GM19395 (cell line): ENCODE measurements around the gene EEFSEC.

ENCODE experiments used
- ATAC-seq: cut with Tn5 transposase; IDR thresholded peaks from one replicate; pipeline ENCODE4 v1.9.1; 2021; ENCODE audit warnings: mild to moderate bottlenecking, moderate library complexity; ENCODE audit not compliant: unreplicated experiment

The EEFSEC gene

DNA sequence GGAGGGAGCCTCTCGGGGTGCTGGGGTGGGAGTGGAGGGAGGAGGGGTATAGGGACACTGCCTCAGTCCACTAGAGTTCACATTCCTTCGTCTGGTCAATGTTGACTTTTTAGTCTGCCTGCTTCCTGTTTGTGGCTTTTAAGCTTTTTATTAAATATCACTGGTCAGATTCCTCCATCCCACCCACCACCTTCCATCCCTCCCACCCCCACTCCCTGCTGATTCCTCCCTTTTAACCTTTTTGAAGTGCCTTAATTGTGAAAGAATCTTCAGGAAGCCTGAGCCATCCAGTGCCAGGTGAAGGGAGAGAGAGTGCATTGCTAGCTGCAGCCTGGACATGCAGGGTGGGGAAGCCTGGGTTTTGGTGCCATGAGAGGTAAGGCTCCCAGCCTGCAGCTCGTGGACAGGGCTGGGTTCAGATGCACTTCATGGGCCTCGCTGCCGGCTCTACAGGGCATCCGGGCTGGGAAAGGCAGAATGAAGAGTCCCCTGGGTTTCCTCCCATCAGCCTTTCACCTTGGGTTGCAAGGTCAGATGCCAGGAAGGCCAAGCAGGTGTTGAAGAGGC is 207.5 kb downstream of the EEFSEC start:
- ATAC-seq: no peak

DNA sequence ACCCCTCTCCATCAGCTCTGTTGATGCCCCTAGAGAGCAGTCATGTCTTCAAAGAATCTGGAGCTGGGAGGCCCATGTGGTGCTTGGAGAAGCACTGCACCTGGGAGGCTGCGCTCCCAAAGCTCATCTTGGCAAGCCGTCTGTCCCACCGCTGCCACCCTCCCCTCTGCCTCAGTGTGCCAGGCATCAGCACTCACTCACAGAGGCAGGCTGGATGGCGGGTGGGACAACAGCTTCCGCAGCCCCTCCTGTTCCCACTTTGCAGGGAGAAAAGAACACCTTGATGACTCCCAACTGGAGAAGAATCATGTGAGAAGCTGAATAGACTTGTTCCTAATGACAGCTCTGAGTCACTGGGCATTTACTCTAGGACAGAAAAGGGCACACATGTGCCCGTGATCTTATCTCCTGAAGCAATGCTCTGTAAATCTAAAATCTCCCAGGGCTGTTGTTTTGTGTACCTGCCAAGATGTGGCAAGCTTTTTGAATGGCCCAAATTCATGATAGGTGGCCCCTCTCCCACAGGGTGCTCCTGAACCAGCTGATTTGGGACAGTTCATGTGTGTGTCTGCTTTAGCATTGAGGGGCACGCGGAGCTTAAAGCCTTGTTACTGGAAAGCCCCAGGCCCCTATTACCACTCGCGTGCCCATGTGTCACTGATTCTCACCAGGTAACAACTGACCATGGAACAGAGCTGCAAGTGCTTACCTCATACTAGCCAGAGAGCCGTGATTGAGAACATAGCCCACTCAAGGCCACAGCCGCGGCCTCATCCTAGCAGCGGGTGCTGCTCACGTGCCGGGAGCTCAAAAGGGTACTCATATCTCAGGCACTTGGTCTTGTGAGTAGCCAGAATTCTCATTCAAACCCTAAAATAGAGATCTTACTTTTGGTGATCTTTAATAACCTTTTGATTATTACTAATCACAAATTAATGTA is 209.0 kb downstream of the EEFSEC start:
- no peak for ATAC-seq

DNA sequence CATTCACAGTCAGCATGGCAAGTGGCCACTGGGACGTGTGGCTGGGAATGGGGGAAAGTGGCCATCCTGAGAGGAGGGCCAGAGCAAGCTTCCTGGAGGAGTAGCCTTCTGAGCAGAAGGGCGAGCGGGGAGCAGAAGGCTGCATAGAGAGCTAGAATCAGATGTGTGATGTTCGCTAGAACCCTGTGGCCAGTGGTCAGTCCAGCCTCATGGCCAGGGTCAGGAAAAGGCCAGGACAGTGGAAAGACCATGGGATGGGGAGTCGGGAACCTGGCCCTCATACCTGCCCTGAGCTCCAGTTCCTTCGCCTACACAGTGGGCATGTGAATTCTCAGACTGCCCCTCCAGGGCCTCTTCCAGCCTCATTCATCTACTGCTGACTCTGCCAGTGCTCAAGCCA is 211.0 kb downstream of the EEFSEC start:
- ATAC-seq: no peak

DNA sequence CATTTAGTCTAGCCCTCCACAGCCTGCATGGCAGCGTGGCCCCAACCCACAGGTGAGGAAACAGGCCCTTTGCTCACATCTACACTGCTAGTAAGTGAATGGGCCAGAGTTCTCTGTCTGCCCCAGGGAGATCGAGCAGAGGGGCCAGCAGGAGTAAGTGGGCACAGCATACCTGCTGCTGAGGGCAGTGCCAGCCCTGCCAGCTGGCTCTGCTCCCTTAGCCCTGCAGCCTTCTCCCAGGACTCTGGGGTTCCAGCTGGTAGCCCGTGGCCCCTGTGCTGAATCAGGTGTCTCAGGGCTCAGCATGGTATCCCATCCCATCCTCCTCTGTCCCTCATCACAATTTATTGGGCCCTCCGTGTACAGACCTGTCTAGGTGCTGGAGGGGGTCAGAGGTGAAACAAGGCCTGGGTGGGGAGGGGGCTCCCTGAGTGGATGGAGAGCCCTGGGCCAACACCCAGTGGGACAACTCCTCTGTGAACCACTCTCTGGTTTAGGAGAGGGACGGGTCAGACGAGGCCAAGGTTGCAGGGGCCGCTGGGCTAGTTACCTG is 211.6 kb downstream of the EEFSEC start:
- ATAC-seq: no peak

DNA sequence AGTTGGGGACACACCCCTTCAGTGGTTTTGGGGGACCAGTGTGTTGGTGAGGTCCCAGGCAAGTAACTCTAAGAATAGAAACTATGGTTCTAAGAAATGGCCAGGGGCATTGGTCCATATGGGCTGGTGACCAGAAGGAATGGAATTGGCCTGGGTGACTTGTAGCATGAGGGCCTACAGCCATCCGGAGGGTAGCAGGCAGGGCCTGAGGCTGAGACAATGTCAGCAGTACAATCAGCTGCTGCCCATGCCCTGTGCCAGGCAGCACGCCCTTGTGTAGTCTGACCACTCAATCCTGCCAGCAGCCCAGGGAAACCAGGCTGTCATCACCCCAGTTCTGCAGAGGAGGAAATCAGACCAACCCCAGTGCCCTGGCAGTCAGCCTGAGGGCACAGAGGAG is 212.9 kb downstream of the EEFSEC start:
- ATAC-seq: no peak

DNA sequence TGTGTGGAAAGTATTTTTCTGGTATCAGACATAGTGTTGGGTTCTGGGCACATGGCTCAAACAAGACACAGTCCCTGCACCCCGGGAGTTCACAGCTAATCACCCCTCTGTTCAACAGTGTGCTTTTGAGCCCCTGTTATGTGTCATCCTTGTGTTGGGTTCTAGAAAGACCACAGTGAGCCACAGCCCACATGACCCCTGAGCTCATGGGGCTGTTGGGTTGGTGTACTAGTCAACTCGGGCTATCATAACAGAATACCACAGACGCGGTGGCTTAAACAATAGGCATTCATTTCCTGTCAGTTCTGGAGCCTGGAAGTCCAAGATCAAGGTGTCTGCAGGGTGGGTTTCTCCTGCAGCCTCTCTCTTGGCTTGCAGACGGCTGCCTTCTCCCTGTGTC is 213.4 kb downstream of the EEFSEC start:
- no peak for ATAC-seq

DNA sequence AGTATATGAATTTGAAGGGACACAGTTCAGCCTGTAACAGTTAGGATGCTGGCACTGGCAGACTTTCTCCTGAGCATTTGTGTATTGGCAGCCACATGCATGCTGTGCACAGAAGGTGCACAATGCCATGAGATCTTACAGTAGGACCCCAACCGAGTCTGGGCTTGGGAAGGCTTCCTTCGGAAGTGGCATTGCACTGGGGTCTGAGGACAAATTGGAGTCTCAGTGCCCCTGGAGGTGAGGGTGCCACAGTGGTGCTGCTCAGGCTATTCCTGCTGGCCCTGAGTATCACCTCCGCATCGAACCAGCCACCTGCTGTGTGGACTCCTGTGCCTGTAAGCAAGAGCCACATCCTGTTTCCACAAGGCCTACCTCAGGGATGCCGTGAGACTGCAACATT is 213.9 kb downstream of the EEFSEC start:
- ATAC-seq: no peak

DNA sequence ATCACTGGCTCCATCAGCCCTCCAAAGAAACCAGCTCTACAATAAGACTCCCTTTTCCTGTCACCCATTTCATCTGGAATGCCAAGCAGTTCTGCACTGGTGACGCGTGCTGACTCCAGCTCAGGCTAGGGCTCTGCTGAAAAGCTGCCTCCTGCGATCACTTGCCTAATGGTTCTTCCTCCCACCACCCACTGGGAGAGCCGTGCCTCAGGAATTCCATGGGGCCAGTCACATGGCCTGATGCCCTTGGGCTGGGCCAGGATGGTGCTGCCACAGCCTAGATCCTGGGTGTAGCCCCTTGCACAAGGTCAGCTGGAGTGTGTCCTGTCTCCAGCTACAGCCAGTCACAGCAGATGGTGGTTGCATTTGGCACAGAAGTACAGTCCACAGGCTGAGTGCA is 214.5 kb downstream of the EEFSEC start:
- ATAC-seq: no peak

DNA sequence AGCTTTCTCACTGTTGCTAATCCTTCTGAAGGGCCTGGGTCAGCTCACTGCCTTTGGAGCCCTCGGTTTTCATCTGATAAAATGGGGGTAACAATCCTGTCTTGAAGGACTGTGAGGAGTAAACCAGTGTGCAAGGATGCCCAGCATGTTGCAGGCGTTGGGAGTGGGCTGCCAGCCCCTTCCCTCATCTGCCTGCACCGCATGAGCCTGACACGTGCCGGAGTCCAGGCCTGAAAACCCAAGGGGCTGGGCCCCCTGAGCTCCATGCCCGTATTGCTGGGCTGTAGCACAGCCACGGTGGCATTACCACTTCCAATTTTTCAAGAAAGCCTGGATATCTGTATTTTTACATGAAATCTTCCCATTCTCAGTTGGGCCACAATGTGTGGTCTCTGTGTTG is 215.3 kb downstream of the EEFSEC start:
- ATAC-seq: no peak

DNA sequence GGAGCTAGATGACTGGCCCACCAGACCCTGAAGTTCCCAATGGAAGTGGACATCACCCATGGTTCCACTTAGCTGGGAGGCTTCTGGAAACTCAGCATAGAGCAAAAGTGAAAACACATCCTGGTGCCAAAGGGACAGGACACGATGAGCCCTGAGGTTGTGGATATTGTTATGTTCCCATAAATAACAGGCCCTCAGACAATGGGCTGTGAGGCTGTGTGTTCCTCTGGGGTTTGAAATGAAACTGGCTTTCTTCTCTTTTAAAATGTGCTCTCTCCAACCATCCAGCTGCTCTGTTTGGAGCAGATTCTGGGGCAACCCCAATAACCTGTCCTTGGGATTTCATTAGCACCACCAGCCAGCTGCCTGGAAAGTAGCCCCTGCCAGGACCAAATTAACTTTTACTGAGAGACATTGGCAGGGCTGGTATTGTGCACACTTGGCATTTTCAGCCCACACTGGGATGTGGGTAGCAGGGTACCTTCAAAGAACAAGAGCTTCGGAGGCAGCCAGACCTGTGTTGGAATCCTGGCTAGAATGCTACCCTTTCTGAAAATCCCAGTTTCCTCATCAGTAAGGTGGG is 215.9 kb downstream of the EEFSEC start:
- no peak for ATAC-seq

DNA sequence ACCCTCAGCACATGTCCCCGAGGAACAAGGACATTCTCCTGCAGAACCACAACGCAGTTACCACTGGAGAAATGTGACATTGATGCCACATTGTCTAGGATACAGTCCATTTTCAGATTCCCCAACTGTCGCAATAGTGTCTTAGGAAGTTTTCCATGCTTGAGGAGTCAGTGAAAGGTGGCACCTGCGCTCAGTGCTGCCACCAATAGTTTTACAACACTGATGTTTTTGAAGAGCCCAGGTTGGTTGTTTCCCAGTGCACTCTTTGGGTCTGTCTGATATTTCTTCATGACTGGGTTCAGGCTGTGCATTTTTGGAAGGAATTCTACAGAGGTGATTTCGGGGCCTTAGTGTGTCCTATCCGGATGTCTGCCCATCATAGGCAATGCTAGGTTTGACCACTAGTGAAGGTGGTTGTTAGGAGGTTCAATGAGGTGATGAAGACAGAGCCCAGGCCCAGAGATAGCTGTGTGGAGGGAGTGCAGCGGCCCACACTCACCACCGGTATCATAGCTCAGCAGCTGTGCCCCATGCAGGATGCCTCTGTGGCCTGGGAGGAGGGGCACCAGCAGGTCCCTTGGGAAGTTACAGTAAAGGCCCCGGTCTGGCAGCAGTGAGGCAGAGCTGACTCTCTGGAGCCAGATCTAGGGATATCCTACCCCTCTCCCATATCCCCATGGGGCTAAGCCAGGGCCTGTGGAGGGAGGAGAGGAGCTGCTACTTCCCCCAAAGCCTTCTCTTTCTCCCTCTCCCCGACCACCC is 216.8 kb downstream of the EEFSEC start:
- ATAC-seq: no peak

DNA sequence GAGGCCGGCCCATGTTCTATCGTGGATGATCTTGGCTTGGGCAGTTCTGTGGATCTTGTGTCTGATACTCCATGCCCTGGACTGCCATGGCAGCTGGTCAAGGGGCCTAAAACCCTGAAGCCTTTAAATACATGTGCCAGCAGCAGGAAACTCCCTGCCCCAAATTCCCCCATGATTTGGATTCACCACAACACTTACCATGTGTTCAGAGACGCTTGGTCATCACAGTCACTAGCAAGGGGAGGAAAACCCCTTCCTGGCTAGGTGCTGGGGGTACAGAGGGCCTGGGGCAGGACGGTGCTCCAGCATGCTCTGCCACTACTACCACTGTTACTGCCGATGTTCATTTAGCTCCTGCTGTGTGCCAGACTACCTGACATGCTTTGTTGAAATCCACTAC is 219.0 kb downstream of the EEFSEC start:
- ATAC-seq: no peak

DNA sequence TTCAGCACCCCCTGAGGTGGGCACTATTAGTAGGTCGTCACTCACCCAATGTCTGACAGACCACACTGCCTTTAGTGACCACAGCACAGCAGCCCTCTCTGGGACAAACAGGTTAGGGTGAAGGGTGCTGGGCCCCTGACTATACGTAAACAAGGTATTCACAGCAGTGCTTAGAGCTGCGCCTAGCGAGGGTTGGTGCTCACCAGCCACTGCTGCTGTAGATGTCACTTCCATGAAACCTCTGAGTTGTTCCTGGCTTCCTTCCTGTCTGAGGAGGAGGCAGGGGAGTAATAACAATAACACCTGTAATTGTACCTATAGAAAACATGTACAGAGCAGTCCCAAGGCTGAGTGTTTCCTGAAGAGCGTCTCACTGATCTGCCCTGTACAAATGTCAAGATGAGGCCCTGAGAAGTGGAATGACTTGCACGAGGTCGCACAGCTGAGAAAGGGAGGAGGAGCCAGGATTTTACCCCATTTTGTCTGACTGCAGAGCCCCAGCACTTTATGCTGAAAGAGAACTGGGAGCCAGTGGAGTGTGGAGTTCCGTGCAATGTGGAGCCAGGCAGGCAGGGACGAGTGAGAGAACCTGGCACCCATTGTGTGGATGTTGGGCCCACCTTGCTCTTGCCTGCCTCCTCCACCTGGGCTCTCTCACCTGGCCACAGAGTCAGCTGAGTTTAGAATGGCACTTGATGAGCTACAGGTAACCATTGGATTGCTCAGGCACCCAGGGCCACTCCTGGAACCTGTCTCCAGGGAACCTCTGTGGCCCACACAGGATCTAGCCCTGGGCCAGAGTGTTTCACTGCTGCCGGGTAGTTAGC is 219.6 kb downstream of the EEFSEC start:
- no peak for ATAC-seq

DNA sequence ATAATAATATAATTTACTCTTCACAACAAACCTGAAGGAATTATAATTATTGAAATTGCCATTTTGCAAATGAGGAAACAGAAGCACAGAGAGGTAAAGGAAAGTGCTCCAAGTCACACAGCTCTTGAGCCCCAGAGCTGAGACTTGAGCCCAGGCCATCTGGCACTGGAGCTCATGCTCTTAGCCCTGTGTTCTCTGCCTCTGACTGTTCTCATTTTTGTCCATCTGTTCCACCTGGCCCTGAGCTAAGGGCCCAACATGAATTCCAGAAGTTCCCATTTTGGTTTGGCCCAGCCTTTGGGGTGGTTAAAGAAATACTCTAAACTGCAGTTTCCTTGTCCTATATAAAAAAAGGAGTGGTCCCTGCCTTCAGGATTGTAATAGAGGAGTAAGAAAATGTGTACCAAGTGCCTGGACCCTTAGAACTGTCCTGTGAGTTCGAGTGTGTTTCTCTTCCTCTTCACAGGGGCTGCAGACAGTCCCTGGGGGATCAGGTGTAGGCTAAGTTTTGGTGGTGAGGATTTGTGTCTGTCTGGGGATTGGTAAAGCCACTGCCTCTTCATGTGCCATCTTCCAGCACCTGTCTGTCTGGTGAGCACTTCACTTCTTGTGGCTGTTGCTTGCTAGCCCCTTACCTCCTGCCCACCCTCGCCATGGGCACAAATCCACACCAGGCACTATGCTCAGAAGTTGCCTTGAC is 221.6 kb downstream of the EEFSEC start:
- no peak for ATAC-seq

DNA sequence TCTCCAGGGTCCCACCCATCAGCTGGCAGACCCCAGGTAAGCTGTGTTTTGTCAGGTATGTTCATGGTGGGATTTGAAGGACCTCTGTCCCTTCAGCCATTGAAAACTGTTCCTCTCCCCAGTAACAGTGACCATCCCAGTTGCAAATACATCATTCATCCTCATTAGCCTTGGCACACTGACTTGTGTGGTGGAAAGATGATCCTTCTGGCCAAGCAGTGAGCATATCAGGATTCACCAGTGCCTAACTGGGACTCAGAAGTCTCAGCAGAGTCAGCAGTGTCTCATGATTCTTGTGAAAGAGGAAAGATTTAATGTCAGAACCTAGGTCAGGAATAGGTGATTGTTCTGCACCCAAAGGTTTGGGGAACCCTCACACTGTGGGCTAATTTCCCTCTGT is 223.2 kb downstream of the EEFSEC start:
- ATAC-seq: no peak

DNA sequence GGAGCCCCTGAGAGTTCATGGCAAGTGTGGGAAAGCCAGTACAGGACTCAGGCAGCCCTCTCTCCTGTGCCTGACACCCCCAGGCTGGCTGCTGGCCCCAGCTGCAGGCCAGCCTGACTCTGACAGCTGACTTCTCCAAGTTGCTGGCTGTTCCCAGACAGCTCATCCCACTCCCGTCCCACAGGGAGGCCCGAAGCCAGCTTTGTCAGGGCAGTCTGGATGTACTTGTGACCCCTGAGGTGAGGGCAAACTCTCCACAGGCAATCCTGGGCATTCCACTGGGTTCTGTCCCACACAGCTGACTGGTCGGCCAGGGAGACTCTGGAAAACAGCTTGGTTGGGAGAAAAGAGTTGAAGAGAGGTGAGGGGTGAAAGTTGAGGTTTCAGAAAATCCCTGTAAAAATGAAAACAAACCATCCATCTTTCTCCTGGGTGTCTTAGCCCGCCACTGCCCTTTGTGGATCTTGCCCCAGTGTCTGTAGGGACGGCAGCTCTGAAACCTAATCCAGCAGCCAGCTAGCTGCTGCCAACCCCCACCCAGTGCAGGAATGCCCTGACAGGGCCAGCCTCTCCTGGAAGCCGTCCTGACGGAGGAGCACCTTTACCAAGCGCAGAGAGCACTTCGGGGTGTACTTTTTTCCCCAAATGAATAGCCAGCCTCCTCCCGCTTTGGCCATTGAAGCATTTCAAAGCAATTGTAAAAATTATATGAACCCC is 225.5 kb downstream of the EEFSEC start:
- no peak for ATAC-seq

DNA sequence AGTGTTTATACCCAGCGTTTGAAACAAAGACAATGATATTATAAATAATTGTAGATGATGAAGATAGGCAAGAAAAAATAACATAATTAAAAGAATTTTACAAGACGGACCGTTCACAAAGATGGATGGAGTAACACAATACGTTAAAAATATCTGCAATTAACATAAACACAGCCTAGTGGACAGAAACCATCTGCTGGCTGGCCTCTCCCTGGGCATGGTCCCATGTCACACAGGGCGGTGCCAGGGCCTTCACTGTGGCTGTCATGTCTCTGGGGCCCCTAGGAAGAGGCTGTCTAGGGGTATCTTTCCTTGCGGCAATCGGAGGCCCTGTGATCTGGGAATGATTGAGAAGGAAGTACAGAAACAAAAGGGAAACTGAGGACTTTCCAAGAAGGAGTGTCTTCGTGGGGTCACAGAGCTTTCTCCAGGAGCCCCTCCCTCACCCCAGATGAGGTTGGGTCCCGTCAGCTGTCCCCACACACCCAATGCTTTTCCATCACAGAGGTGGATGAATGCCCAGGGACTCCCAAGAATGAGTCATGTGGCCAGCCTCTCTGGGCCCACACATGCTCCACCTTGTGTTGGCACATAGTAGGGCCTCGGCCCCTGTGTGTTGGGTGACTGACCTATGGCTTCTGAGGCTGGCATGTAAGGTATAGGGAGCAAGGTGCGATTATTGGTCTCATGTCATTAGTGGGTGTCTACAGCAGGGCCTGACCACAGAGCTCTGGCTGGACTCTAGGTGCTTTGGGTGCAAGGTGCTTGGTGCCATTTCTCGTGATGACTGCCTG is 226.3 kb downstream of the EEFSEC start:
- ATAC-seq: no peak

DNA sequence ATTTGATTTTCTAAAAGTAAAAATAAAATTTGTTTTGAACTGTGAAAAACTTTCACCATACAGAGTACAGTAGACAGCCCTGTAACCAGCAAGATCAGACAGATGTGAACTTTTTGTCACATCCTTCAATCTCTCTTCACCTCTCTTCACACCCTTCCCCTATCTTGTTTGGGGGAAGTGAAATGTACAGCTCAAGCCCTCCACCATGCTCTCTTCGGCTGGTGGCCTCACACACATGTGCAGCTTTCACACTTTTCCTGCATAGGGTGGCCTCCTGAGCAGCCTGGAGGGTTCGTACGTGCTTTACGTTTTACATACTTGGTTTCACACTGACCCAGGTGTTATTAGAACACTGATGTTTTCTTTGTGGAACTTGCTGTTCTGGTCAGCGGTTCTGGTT is 227.0 kb downstream of the EEFSEC start:
- no peak for ATAC-seq
